BLaER1 (cell line): ENCODE measurements around the gene MSX1.

ENCODE experiments used
- H3K27ac ChIP-seq: shearing (Covaris generic); formaldehyde crosslinking; 2 replicates; pipeline ENCODE4 v1.8.1; 2022
- H3K27me3 ChIP-seq: shearing (Covaris generic); formaldehyde crosslinking; 2 replicates; pipeline ENCODE4 v1.8.1; 2022
- H3K36me3 ChIP-seq: shearing (Covaris generic); formaldehyde crosslinking; 2 replicates; pipeline ENCODE4 v1.8.1; 2022
- H3K4me1 ChIP-seq: shearing (Covaris generic); formaldehyde crosslinking; 2 replicates; pipeline ENCODE4 v1.8.1; 2022
- H3K4me2 ChIP-seq: shearing (Covaris generic); formaldehyde crosslinking; 2 replicates; pipeline ENCODE4 v1.8.1; 2022
- H3K4me3 ChIP-seq: shearing (Covaris generic); formaldehyde crosslinking; 2 replicates; pipeline ENCODE4 v1.8.1; 2022
- H3K9ac ChIP-seq: shearing (Covaris generic); formaldehyde crosslinking; 2 replicates; pipeline ENCODE4 v1.8.1; 2022
- H3K9me3 ChIP-seq: shearing (Covaris generic); formaldehyde crosslinking; 2 replicates; pipeline ENCODE4 v1.8.1; 2022
- H4K20me1 ChIP-seq: shearing (Covaris generic); formaldehyde crosslinking; 2 replicates; pipeline ENCODE4 v1.8.1; 2022
- Cebpa-rat ChIP-seq: shearing (Covaris generic); IDR thresholded peaks from 2 replicates; pipeline ENCODE4 v1.8.1; 2022

Gene MSX1

DNA sequence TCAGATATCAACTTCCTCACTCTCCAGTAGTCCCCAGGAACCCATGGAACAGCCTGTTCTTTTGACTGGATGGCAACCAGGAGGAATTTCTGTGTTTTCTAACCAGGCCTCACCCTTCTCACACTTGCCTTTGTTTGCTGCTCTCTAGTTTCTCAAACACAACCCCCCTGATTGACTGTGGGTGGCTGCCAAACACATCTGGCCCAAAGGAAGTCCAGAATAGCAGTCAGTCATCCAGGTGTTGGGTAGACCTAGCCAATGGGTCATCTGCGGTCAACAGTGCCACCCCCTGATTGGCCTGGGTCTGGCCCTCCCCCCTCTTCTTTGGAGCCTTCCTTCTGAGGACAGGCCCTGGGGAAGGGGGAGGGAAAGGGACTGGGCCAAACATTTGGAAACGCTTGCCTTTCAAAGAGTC is 53.7 kb downstream of the MSX1 start:
- no peaks in the 10 kb centered on the region for H3K36me3 ChIP-seq
- TF ChIP-seq Cebpa-rat, result no peak
- H4K20me1 ChIP-seq, result no peaks in the 10 kb centered on the region
- H3K9ac ChIP-seq, result no peak overlapping the region
- H3K4me2 ChIP-seq, result no peak overlapping the region
- H3K9me3 ChIP-seq, result peaks cover 25% of the 10 kb centered on the region
- no peak overlapping the region for H3K27ac ChIP-seq
- H3K4me1 ChIP-seq, result 0 out of 2 replicates have a peak, but pooled peaks cover 5% of the 10 kb centered on the region
- H3K4me3 ChIP-seq, result no peak overlapping the region
- H3K27me3 ChIP-seq, result no peaks in the 10 kb centered on the region
